AG08396 (cell line): ENCODE results near the gene SPHK1.
A peak's percentile ranks its signal among the peaks of the same experiment; 100 is the strongest.

Experiments
- DNase-seq: peaks from one replicate; pipeline ENCODE4 v3.0.0; 2012; ENCODE audit warnings: low spot score, mixed read lengths

The SPHK1 gene

GRCh38 chr17:76407509-76407908 is 23.1 kb downstream of the SPHK1 start:
- no peak for DNase-seq

- DNase-seq, result no peak
Observed at GRCh38 chr17:76408037-76408849, 23.8 kb downstream of the SPHK1 start.

GRCh38 chr17:76410328-76410965 is 26.0 kb downstream of the SPHK1 start:
- no peak for DNase-seq

- no peak for DNase-seq
Observed at GRCh38 chr17:76411247-76411646, 26.8 kb downstream of the SPHK1 start.

GRCh38 chr17:76414334-76415295 is 30.2 kb downstream of the SPHK1 start:
- DNase-seq, result peak; percentile 58

- DNase-seq, result no peak
Observed at GRCh38 chr17:76415786-76416185, 31.4 kb downstream of the SPHK1 start.

GRCh38 chr17:76416457-76416856 is 32.0 kb downstream of the SPHK1 start:
- DNase-seq, result no peak

- DNase-seq, result no peak
Observed at GRCh38 chr17:76416899-76417298, 32.5 kb downstream of the SPHK1 start.

DNA sequence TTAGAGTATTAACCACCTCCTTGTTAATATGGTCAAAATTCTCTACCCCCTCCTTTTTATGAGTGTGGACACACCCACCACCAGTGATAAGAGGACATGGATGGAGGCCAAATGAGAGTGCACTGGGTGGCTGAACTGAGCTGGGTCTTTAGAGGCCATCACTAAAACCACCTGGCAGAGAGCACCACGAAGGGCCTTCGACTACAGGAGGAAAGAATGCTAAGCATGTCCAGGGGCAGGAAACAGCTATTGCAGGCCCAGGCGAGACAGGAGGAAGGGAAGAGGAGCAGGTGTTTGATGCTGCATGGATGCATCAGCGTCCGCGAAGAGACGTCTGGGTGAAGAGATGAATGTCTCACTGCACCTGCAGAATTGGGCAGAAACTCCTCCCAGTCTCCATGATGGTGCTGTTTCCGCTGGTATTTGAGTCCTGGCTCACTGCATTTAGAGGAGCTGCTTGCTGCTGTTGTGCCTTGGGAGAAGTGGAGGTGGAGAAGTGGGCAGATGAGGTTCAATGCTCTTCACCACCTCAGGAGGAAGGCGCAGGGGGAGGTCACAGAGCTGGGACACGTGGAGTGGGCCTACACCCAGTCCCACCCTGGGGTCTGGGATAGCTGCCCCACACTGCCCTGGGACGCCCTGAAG is 33.2 kb downstream of the SPHK1 start:
- no peak for DNase-seq

DNA sequence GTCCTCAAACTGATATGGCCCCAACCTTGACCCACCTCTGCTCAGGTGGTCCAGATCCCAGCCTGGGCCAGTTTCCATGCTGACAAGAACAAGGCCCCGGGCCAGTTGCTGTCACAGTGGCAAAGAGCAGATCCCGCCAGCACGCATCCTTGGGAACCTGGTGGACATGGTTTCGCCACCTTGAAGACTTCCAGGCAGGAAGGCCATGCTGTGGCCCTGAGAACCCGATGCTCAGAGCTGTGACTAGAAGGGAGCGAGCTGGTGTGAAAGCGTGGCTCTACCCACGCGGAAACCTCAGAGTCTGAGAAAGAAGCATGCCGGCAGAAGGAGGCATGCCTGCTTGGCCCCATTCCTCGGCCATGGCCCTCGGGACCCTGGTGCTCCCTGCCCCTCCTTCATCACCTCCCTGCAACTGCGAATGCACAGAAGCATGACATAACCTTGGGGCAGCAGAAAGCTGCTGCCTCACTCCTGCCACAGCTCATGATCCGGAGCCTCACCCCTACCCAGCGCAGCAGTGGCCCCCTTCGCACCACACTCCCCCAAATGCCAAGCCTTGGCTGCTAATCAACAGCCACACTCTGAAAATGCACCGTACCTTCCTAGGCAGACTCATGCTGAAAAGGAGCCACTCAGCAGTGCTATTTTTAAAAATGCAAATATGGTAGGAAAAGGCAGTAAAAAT is 35.3 kb downstream of the SPHK1 start:
- no peak for DNase-seq

- no peak for DNase-seq
Observed at GRCh38 chr17:76420356-76421043, 36.1 kb downstream of the SPHK1 start.

DNA sequence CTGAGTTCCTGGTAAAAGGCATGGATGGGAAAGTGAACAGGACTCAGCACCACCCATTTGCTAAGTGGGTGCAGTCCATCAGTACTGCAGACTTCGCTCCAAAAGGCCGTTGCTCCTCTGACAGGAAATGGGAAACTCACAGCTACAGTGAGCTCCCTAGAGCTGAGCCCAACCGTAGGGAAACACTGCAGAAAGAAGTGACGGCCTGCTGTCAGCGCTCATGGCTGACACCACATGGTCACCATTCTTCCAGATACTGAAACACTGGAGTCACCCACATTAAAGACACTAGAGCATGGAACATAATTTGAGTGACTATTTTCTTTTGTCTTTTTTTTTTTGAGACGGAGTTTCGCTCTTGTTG is 36.6 kb downstream of the SPHK1 start:
- peak; percentile 15 for DNase-seq

DNA sequence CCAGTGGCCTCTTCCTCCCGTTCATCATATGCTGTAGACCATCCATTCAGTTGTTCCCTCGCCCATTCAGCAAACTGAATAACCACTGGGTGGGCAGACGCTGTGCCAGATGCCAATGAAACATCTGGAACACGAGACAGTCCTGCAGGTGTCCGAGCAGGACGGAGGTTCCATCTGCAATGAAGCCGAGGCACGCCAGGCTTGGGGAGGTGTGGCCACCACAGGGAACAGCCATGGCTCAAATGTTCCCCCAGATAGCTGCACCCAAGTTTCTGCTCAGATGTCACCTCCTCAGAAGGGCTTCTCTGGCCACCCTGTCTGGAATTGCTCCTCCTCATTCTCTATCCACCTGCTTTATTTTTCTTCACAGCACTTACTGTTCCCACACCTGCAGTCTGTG is 38.0 kb downstream of the SPHK1 start:
- no peak for DNase-seq

GRCh38 chr17:76422860-76423259 is 38.5 kb downstream of the SPHK1 start:
- no peak for DNase-seq

DNA sequence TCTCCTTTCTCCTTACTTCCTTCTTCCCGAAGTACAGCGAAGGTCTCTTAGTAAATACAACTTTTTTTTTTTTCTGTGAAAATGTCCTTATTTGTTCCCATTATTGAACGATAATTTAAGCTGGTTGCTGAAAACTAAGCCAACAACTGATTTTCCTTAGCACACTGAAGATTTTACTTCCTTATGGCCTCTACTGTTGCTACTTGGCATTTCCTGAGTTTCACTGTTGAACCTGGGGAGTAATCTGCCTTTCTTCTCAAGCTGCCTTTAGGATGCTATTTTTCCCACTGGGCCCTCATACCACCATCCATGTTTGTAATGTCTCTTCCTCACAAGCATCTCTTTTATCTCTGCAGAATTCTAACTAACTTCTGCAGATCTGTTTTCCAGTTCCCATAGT is 42.4 kb downstream of the SPHK1 start:
- DNase-seq, result no peak

DNA sequence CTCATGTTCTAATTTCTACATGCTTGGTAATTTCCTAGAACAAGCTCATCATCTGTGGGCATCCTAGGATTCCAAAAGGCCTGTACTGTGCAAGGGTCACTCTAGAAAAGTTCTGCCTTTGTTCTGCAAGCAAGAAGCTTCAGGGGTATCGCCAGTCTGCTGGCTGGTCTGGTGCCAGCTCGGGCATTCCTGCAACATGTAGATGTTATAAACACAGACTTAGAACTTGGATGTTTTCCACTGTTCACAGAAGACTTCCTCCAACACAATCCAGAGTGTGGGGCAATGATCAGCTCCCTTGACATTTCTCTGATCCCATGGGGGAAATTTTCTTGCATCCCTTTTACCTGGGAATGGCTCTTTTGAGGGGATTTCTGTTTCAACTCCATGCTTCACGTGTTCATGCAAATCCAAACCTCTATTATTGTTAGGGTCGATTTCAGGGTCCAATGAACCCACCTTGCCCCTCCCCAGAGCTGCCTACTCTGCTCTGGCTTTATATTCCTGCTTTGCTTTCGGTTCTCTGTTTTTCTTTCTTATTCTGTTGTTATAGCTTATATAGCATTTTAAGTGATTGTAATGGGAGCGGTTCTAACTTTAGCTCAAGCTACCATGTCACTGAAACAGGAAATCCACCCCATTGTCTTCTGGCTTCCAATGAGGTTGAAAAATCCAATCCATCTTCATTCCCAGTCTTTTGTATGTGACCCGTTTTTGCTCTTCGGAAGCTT is 43.3 kb downstream of the SPHK1 start:
- peak; percentile 54 for DNase-seq

GRCh38 chr17:76428511-76428910 is 44.1 kb downstream of the SPHK1 start:
- no peak for DNase-seq

GRCh38 chr17:76431509-76431908 is 47.1 kb downstream of the SPHK1 start:
- DNase-seq, result no peak

DNA sequence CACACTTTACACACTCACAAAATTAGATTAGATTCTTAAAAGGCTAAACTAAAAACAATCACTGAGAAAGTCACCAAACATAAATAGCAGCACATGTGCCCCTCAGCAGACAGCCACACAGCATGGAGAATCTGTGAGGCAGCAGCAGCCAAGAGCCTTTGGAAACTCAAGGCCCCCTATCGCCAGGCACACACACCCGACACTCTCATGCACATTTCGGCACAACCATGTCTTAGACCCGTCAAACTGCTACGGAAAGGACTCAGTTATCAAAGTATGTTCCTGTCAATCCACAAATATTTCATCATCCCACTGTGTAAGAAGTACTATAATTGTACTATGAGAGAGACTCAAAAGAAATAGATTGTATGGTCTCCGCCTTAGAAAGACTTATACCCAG is 47.6 kb downstream of the SPHK1 start:
- no peak for DNase-seq

DNA sequence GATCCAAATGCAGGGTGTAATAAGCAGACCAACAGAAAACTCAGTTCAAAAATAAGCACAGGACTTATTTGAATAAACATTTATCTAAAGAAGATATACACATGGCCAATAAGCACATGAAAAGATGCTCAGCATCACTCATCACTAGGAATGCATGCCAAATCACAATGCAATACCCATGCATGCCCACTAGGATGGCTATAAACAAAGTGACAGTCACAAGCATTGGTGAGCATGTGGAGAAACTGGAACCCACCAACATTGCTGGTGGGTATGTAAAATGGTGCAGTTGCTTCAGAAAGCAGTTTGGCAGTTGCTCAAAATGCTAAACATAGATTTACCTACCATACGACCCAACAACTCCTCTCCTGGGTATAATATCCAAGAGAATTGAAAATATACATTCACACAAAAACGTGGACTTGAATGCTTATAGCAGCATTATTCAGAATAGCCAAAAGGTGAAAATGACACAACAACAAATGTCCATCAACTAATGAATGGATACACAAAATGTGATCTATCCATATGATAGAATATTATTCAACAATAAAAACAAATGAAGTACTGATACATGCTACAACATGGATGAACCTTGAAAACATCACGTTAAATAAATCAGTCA is 48.4 kb downstream of the SPHK1 start:
- DNase-seq, result no peak
